HepG2 (cell line): Measurements from ENCODE around the gene ATP4B. TPM values are rescaled to one million over a fixed set of nuclear protein-coding genes. Genes with fewer than 3 reads are reported as not detected.

Experiments
- ATAC-seq: fragments of 200-7000 bp; cut with Tn5 transposase; 3 replicates; pipeline ENCODE4 v1.9.1; 2020; ENCODE audit warnings: mild to moderate bottlenecking, moderate library complexity
- BruUV-seq: library from RNA; stranded (reverse); fragments of 400-500 nt; replicated peaks from 2 replicates; lab custom pipeline; 2021; lab: Mats Ljungman, UMichigan
- CTCF ChIA-PET: fragments of 300-600 bp; formaldehyde crosslinking; extraction: SDS; loops from one replicate; lab custom pipeline; 2021; ENCODE audit warnings: low total read pairs, inconsistent platforms, low intra/inter-chr PET ratio; lab: Yijun Ruan, JAX
- POLR2A ChIA-PET: fragments of 350-600 bp; sonication (Branson Sonifier 250); formaldehyde crosslinking; loops from one replicate; lab custom pipeline; 2020; ENCODE audit warnings: antibody characterized with exemption, inconsistent platforms; lab: Yijun Ruan, JAX
- DNase-seq: peaks from one replicate; pipeline ENCODE4 v3.0.0-alpha.2; 2015; ENCODE audit warnings: low spot score
- FAIRE-seq: peaks from 3 replicates; lab custom pipeline; 2011; peaks lifted over from hg19 to GRCh38; lab: Jason Lieb, UNC
- H2AFZ ChIP-seq: one replicate; pipeline ENCODE4 v1.6.1; 2011; ENCODE audit warnings: low read length, inconsistent platforms
- H3K27ac ChIP-seq: fragments of 300-600 bp; 3 replicates; pipeline ENCODE4 v1.8.0; 2011; ENCODE audit warnings: mixed run types, mild to moderate bottlenecking, mixed read lengths, low read length, inconsistent platforms; ENCODE audit not compliant: insufficient read depth; ENCODE audit errors: extremely low read length
- H3K27me3 ChIP-seq, 2 experiments: fragments of 200-600 bp in 1 of 2; 2 replicates in 1 of 2; 3 replicates in 1 of 2; pipeline versions ENCODE4 v1.6.0 to v1.8.0; 2011; ENCODE audit warnings: low read length in 2 of 2, mild to moderate bottlenecking in 2 of 2, moderate library complexity in 2 of 2, inconsistent platforms in 1 of 2; ENCODE audit not compliant: insufficient read depth in 2 of 2, control insufficient read depth in 1 of 2
- H3K36me3 ChIP-seq, 2 experiments: fragments of 200-600 bp in 1 of 2; replicated peaks in 1 of 2; 2 replicates in 1 of 2; 3 replicates in 1 of 2; pipeline versions ENCODE4 v1.5.1 to v1.8.0; 2011; ENCODE audit warnings: low read length in 2 of 2, inconsistent platforms in 1 of 2; ENCODE audit not compliant: insufficient read depth in 2 of 2, control insufficient read depth in 1 of 2
- H3K4me1 ChIP-seq: 2 replicates; pipeline ENCODE4 v1.5.1; 2012; ENCODE audit warnings: low read length, inconsistent platforms; ENCODE audit not compliant: insufficient read depth
- H3K4me2 ChIP-seq: 2 replicates; pipeline ENCODE4 v1.6.0; 2011; ENCODE audit warnings: low read depth, low read length, inconsistent platforms
- H3K4me3 ChIP-seq, 3 experiments: fragments of 200-600 bp in 1 of 3; sonication (generic), shearing (Covaris generic) in 1 of 3; replicated peaks in 1 of 3; 2 replicates each; pipeline ENCODE4 v1.5.1; 2011 to 2016; ENCODE audit warnings: low read length in 3 of 3, inconsistent platforms in 2 of 3, low read depth in 2 of 3, mild to moderate bottlenecking in 2 of 3, control low read depth in 1 of 3, mixed read lengths in 1 of 3; ENCODE audit not compliant: insufficient read depth in 1 of 3
- H3K79me2 ChIP-seq: one replicate; pipeline ENCODE4 v1.6.1; 2011; ENCODE audit warnings: low read length, inconsistent platforms; ENCODE audit not compliant: insufficient read depth
- H3K9ac ChIP-seq: 2 replicates; pipeline ENCODE4 v1.6.0; 2011; ENCODE audit warnings: mild to moderate bottlenecking, low read depth, low read length, inconsistent platforms; ENCODE audit not compliant: insufficient read depth
- H3K9me3 ChIP-seq: 2 replicates; pipeline ENCODE4 v1.5.1; 2012; ENCODE audit warnings: mild to moderate bottlenecking, low read length
- H4K20me1 ChIP-seq: 2 replicates; pipeline ENCODE4 v1.6.0; 2011; ENCODE audit warnings: inconsistent platforms, mild to moderate bottlenecking, low read length, moderate library complexity; ENCODE audit not compliant: insufficient read depth
- ARHGAP35 ChIP-seq: sonication (generic); formaldehyde crosslinking; IDR thresholded peaks from 2 replicates; pipeline ENCODE4 v1.9.0; 2022; ENCODE audit warnings: mild to moderate bottlenecking, inconsistent platforms, moderate library complexity, missing genetic modification reagents, borderline replicate concordance
- CENPX ChIP-seq: sonication (generic); formaldehyde crosslinking; IDR thresholded peaks from 2 replicates; pipeline ENCODE4 v1.9.0; 2021; ENCODE audit warnings: mild to moderate bottlenecking, missing genetic modification reagents, moderate library complexity
- MEF2D ChIP-seq: sonication (generic); formaldehyde crosslinking; IDR thresholded peaks from 2 replicates; pipeline ENCODE4 v1.5.1; 2020; ENCODE audit warnings: mild to moderate bottlenecking, missing genetic modification reagents
- MEIS2 ChIP-seq: sonication (generic); formaldehyde crosslinking; IDR thresholded peaks from 2 replicates; pipeline ENCODE4 v1.9.0; 2021; ENCODE audit warnings: mild to moderate bottlenecking, missing genetic modification reagents
- SP140L ChIP-seq: sonication (generic); formaldehyde crosslinking; IDR thresholded peaks from 2 replicates; pipeline ENCODE4 v1.4.0; 2020; ENCODE audit warnings: missing genetic modification reagents, borderline replicate concordance
- ZNF451 ChIP-seq: sonication (generic); formaldehyde crosslinking; IDR thresholded peaks from 2 replicates; pipeline ENCODE4 v1.5.0; 2020; ENCODE audit warnings: mild to moderate bottlenecking, missing genetic modification reagents
- ZNF556 ChIP-seq: sonication (generic); formaldehyde crosslinking; IDR thresholded peaks from 2 replicates; pipeline ENCODE4 v1.4.0; 2020; ENCODE audit warnings: mild to moderate bottlenecking, missing genetic modification reagents, borderline replicate concordance
- ZNF713 ChIP-seq: sonication (generic); formaldehyde crosslinking; IDR thresholded peaks from 2 replicates; pipeline ENCODE4 v1.4.0; 2020; ENCODE audit warnings: mild to moderate bottlenecking, missing genetic modification reagents
- WGBS: methylation state at CpG from one replicate; pipeline ENCODE4 v1.1.6; 2017; ENCODE audit warnings: low lambda C conversion rate; 5-methylcytosine and 5-hydroxymethylcytosine counted together
- in situ Hi-C: cut with HindIII; loops from 2 replicates; pipeline ENCODE4 v1.10.0; 2017; ENCODE audit warnings: low pct_unique_long_range_greater_than_20kb; ENCODE audit not compliant: extremely low pct_ligation_motif_present
- intact Hi-C: fragments of 100-400 bp; cut with micrococcal nuclease; formaldehyde crosslinking; loops from one replicate; pipeline ENCODE4 v1.10.0; 2022; ENCODE audit not compliant: unreplicated experiment
- polyA plus RNA-seq, 8 experiments: library from polyadenylated mRNA; depleted of rRNA in 3 of 8; stranded (reverse) in 7 of 8; unstranded in 1 of 8; fragments of >200 nt; fragmentation: Illumina TruSeq in 4 of 8; extraction: Trizol in 4 of 8; gene quantifications; 2 replicates each; pipeline versions ENCODE4 v1.2.1 to v1.2.3, GENCODE V29; 2011 to 2016; ENCODE audit warnings: low read depth in 4 of 8, missing spikeins in 1 of 8, mixed read lengths in 1 of 8; ENCODE audit not compliant: insufficient read depth in 1 of 8
- total RNA-seq, 5 experiments: library from RNA; depleted of rRNA; stranded (reverse); fragments of >200 nt; fragmentation: Illumina TruSeq; extraction: Trizol; gene quantifications; 2 replicates each; pipeline ENCODE4 v1.2.3, GENCODE V29; 2016; ENCODE audit warnings: low read depth in 1 of 5
- TF ChIP-seq, protein P1 (sequence below): sonication (generic); formaldehyde crosslinking; IDR thresholded peaks from 2 replicates; pipeline ENCODE4 v1.8.1; 2023; ENCODE audit warnings: mild to moderate bottlenecking, missing genetic modification reagents
- TF ChIP-seq, protein P2 (sequence below): sonication (generic); formaldehyde crosslinking; IDR thresholded peaks from 2 replicates; pipeline ENCODE4 v1.8.0; 2023; ENCODE audit warnings: mild to moderate bottlenecking, missing genetic modification reagents
- TF ChIP-seq, protein P3 (sequence below): IDR thresholded peaks from 2 replicates; pipeline ENCODE4 v1.6.1; 2016; ENCODE audit warnings: low read depth, borderline replicate concordance

Gene ATP4B
- total and polyA plus RNA-seq, 2 of the 13 experiments (the other 11 are each of a cell fraction or from before 2014, with no cell fraction given), result not detected

DNA sequence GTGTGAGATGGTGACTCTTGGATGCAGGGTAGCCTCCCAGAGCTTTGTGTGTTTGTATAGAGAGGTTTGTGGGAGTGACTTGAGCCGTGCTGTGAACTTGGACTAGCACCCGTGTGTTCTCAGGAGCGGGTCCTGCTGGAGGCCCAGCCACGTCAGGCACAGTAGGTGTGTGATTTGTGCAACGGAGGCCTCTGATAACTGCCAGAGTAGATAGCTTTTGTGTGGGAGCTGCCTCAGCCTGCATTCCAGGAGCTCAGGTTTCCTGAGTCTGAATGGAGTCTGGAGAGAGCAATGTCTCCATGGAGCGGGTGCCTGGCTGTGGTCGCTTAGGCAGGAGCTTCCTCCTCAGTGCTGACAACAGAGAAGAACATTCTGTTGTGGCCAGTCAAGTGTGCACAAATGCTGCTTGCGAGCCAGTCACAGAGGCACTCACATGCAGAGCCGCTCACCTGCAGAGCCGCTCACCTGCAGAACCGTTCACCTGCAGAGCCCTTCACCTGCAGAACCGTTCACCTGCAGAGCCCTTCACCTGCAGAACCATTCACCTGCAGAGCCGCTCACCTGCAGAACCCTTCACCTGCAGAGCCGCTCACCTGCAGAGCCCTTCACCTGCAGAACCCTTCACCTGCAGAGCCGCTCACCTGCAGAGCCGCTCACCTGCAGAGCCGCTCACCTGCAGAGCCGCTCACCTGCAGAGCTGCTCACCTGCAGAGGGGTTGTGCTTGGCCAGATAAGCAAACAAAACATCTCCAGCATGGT is 40.8 kb downstream of the ATP4B start:
- Histone ChIP-seq H3K36me3 (peaks cover 8 to 41% of the 10 kb centered on the region in 2 experiments), H3K79me2 (peaks cover 42% of the 10 kb centered on the region), H2AFZ (no peak overlapping the region), H3K9me3 (no peaks in the 10 kb centered on the region)
- in situ Hi-C loops, result no loop called here
- POLR2A ChIA-PET, result no interaction called here
- CTCF ChIA-PET, result no interaction called here
- no TSS peak for BruUV-seq
- TF ChIP-seq, protein P1, sequence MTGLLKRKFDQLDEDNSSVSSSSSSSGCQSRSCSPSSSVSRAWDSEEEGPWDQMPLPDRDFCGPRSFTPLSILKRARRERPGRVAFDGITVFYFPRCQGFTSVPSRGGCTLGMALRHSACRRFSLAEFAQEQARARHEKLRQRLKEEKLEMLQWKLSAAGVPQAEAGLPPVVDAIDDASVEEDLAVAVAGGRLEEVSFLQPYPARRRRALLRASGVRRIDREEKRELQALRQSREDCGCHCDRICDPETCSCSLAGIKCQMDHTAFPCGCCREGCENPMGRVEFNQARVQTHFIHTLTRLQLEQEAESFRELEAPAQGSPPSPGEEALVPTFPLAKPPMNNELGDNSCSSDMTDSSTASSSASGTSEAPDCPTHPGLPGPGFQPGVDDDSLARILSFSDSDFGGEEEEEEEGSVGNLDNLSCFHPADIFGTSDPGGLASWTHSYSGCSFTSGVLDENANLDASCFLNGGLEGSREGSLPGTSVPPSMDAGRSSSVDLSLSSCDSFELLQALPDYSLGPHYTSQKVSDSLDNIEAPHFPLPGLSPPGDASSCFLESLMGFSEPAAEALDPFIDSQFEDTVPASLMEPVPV (CRISPR knock-in tag), result no peak
- TF ChIP-seq CENPX (no peak), ZNF556 (no peak), MEIS2 (no peak)
- TF ChIP-seq, all 625 proteins: peak for 0
- Histone ChIP-seq H3K27ac (no peak overlapping the region), H3K4me3 (no peak overlapping the region), H3K9ac (no peak overlapping the region), H3K27me3 (no peaks in the 10 kb centered on the region), H3K4me2 (no peak overlapping the region), H3K4me1 (peaks cover 16% of the 10 kb centered on the region), H4K20me1 (peaks cover 4% of the 10 kb centered on the region)
- FAIRE-seq (no peak), ATAC-seq (peak; percentile 30), DNase-seq (no peak)
- intact Hi-C loops, result no loop called here
- 89% methylated on average over 11 of the region's 18 CpGs for WGBS

DNA sequence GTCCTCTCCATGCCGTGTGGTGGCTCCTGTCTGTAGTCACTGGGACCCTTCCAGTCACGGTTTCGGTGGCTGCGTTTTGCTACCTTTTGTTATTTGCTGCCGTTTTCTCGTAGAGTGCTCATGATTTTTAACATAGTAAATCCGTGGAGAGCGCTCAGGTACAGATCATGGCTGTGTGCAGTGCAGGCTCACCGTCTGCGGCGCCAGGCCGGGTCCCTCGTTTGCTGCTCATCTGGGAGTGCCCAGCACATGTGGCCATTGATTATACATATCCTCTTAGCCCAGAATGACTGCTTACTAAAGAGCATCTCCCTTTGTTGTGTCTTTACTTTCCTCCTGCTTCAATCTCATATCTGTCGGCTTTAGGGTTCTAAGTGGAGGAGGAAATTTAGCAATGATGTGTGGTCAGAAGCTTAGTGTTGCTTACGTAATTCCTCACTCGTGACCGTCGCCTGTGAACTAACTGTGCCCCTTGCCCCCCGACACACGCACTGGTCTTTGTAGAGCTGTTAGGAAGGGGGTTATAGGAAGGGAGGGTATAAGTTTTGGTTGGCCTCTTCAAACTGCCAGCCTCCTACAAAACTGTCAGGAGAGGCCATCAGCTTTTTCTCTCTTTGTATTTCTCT is 41.6 kb downstream of the ATP4B start:
- in situ Hi-C loops (no loop called here), intact Hi-C loops (no loop called here)
- Histone ChIP-seq H3K9me3 (no peaks in the 10 kb centered on the region), H3K27me3 (no peaks in the 10 kb centered on the region), H4K20me1 (peaks cover 7% of the 10 kb centered on the region), H3K9ac (no peak overlapping the region), H3K79me2 (peaks cover 49% of the 10 kb centered on the region), H3K4me3 (no peak overlapping the region), H2AFZ (no peak overlapping the region), H3K27ac (no peak overlapping the region), H3K4me1 (peaks cover 16% of the 10 kb centered on the region), H3K4me2 (no peak overlapping the region), H3K36me3 (peaks cover 8 to 47% of the 10 kb centered on the region in 2 experiments)
- ATAC-seq, result no peak
- ChIA-PET CTCF (no interaction called here), POLR2A (no interaction called here)
- WGBS, result 87% methylated on average over 20 of the region's 20 CpGs
- no peak for DNase-seq
- FAIRE-seq, result no peak
- no TSS peak for BruUV-seq
- TF ChIP-seq MEF2D, result no peak
- TF ChIP-seq, protein P2, sequence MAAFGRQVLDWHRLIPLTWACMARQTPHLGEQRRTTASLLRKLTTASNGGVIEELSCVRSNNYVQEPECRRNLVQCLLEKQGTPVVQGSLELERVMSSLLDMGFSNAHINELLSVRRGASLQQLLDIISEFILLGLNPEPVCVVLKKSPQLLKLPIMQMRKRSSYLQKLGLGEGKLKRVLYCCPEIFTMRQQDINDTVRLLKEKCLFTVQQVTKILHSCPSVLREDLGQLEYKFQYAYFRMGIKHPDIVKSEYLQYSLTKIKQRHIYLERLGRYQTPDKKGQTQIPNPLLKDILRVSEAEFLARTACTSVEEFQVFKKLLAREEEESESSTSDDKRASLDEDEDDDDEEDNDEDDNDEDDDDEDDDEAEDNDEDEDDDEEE, result no peak
- TF ChIP-seq ARHGAP35 (CRISPR knock-in tag), result no peak
- TF ChIP-seq ZNF713 (CRISPR knock-in tag), result no peak
- no peak for TF ChIP-seq ZNF451 (CRISPR knock-in tag)
- TF ChIP-seq, protein P3, sequence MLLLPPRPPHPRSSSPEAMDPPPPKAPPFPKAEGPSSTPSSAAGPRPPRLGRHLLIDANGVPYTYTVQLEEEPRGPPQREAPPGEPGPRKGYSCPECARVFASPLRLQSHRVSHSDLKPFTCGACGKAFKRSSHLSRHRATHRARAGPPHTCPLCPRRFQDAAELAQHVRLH (CRISPR knock-in tag), result no peak
- no peak for TF ChIP-seq SP140L (CRISPR knock-in tag)
